Right cardiac atrium (tissue), 5 donors: ENCODE results near the gene TTLL6. TPM values are rescaled to one million over a fixed set of nuclear protein-coding genes. Genes with fewer than 3 reads are reported as not detected.

Source experiments
- ATAC-seq, 2 donors: fragments of 200-7000 bp; cut with Tn5 transposase; one replicate each; pipeline versions ENCODE4 v1.8.0 to v1.9.1; 2020; ENCODE audit warnings: moderate library complexity in 2 of 2, mild to moderate bottlenecking in 1 of 2
- DNase-seq, 3 donors: peaks; one replicate each; pipeline ENCODE4 v3.0.0-alpha.2; 2020
- H3K27ac ChIP-seq: one replicate; pipeline ENCODE4 v1.5.1; 2013; ENCODE audit warnings: mild to moderate bottlenecking, low read length, control low read depth, moderate library complexity
- H3K27me3 ChIP-seq: one replicate; pipeline ENCODE4 v1.6.1; 2013; ENCODE audit not compliant: control insufficient read depth, insufficient read depth
- H3K4me1 ChIP-seq: one replicate; pipeline ENCODE4 v1.6.1; 2013; ENCODE audit warnings: low read length; ENCODE audit not compliant: control insufficient read depth, insufficient read depth
- H3K4me3 ChIP-seq: one replicate; pipeline ENCODE4 v1.5.1; 2013; ENCODE audit warnings: low read length, control low read depth
- H3K9me3 ChIP-seq: one replicate; pipeline ENCODE4 v1.6.1; 2013; ENCODE audit warnings: low read length; ENCODE audit not compliant: control insufficient read depth
- WGBS: extraction: QIAGEN DNeasy Blood & Tissue Kit; methylation state at CpG from one replicate; pipeline ENCODE4 v1.1.7; 2013; 5-methylcytosine and 5-hydroxymethylcytosine counted together
- intact Hi-C, 4 donors: fragments of 100-400 bp; cut with DNase I; formaldehyde crosslinking; loops; one replicate each; pipeline versions ENCODE4 v1.11.0 to v1.14.0; 2022 to 2023
- polyA plus RNA-seq: library from polyadenylated mRNA; stranded (reverse); fragments of 200-250 nt; gene quantifications from one replicate; pipeline ENCODE4 v1.2.3, GENCODE V29; 2013
- total RNA-seq, 4 donors: library from RNA; stranded (reverse); fragmentation: NEBNext Ultra II Directional; extraction: Animal tissue kit (Norgen Biotek cat#: 25700); gene quantifications; one replicate each; pipeline ENCODE4 v1.2.1, GENCODE V29; 2021
- donor health status: healthy with polysubstance abuse.
- donor health status: DM: no; HTN: yes; CAD: no.
- donor health status: DM: no; HTN: no; CAD: no.
- donor health status: DM: no; HTN: yes; CAD: no; lungs with severe emphysema.
- donor health status: DM: yes; HTN: yes; CAD: no.

The TTLL6 gene
- total and polyA plus RNA-seq, 5 donors = 0.06 to 0.27 (median 0.23) TPM; not detected in 2

GRCh38 chr17:48791128-48792032 is 25.6 kb downstream of the TTLL6 start:
- 42% methylated on average over 14 of the region's 14 CpGs for WGBS
- intact Hi-C loops = loop anchor here (2.0 to 10.0 kb wide), 5 partner anchors 64 to 117 kb away; partner anchors contain the start of gene HOXB13 (in 2 of the 4)
- Histone ChIP-seq H3K4me1 (no peaks in the 10 kb centered on the region), H3K27ac (no peak overlapping the region), H3K27me3 (no peaks in the 10 kb centered on the region), H3K4me3 (no peak overlapping the region), H3K9me3 (no peaks in the 10 kb centered on the region)
- ATAC-seq = peak; percentile 86 to 87
- DNase-seq = peak; percentile 77 to 82 (median 78)

GRCh38 chr17:48790607-48791127 is 26.4 kb downstream of the TTLL6 start:
- WGBS = 32% methylated on average over 9 of the region's 9 CpGs
- Histone ChIP-seq H3K27me3 (no peaks in the 10 kb centered on the region), H3K4me3 (no peak overlapping the region), H3K27ac (no peak overlapping the region), H3K9me3 (no peaks in the 10 kb centered on the region), H3K4me1 (no peaks in the 10 kb centered on the region)
- ATAC-seq = no peak
- intact Hi-C loops = loop anchor here (2.0 to 10.0 kb wide), 5 partner anchors 63 to 116 kb away; partner anchors contain the start of gene HOXB13 (in 2 of the 4)
- DNase-seq = no peak

GRCh38 chr17:48787828-48788227 is 29.2 kb downstream of the TTLL6 start:
- H3K27ac ChIP-seq = no peak overlapping the region
- ATAC-seq = peak; percentile 19 to 41
- no peaks in the 10 kb centered on the region for H3K4me1 ChIP-seq
- peak in 1 of 3 donors; percentile 49 for DNase-seq
- intact Hi-C loops = no loop called here
- H3K9me3 ChIP-seq = no peaks in the 10 kb centered on the region
- H3K27me3 ChIP-seq = no peaks in the 10 kb centered on the region
- H3K4me3 ChIP-seq = no peak overlapping the region
- 55% methylated on average over 7 of the region's 7 CpGs for WGBS

GRCh38 chr17:48779421-48779820 is 37.6 kb downstream of the TTLL6 start:
- Histone ChIP-seq H3K4me3 (no peak overlapping the region), H3K9me3 (no peaks in the 10 kb centered on the region), H3K4me1 (no peaks in the 10 kb centered on the region), H3K27me3 (no peaks in the 10 kb centered on the region), H3K27ac (no peak overlapping the region)
- ATAC-seq (no peak), DNase-seq (no peak)
- intact Hi-C loops = no loop called here

GRCh38 chr17:48776602-48777001 is 40.4 kb downstream of the TTLL6 start:
- intact Hi-C loops = no loop called here
- no peak overlapping the region for H3K4me3 ChIP-seq
- DNase-seq (no peak), ATAC-seq (no peak)
- no peaks in the 10 kb centered on the region for H3K4me1 ChIP-seq
- no peaks in the 10 kb centered on the region for H3K27me3 ChIP-seq
- H3K27ac ChIP-seq = no peak overlapping the region
- H3K9me3 ChIP-seq = no peaks in the 10 kb centered on the region

- Histone ChIP-seq H3K27ac (no peak overlapping the region), H3K27me3 (no peaks in the 10 kb centered on the region), H3K4me3 (no peak overlapping the region), H3K4me1 (no peaks in the 10 kb centered on the region), H3K9me3 (no peaks in the 10 kb centered on the region)
- intact Hi-C loops = no loop called here
- no peak for DNase-seq
- 87% methylated on average over 3 of the region's 3 CpGs for WGBS
- ATAC-seq = no peak
Observed at GRCh38 chr17:48773245-48773644, 43.8 kb downstream of the TTLL6 start.

- Histone ChIP-seq H3K4me3 (no peak overlapping the region), H3K9me3 (no peaks in the 10 kb centered on the region), H3K27me3 (no peaks in the 10 kb centered on the region), H3K4me1 (no peaks in the 10 kb centered on the region), H3K27ac (no peak overlapping the region)
- WGBS = 39% methylated on average over 3 of the region's 3 CpGs
- intact Hi-C loops = no loop called here
- DNase-seq = no peak
- no peak for ATAC-seq
Observed at GRCh38 chr17:48770954-48771353, 46.1 kb downstream of the TTLL6 start.

- ATAC-seq (no peak), DNase-seq (no peak)
- Histone ChIP-seq H3K9me3 (no peaks in the 10 kb centered on the region), H3K27ac (no peak overlapping the region), H3K27me3 (no peaks in the 10 kb centered on the region), H3K4me1 (no peaks in the 10 kb centered on the region), H3K4me3 (no peak overlapping the region)
- intact Hi-C loops = no loop called here
- WGBS = 72% methylated on average over 5 of the region's 5 CpGs
Observed at GRCh38 chr17:48769009-48769675, 47.9 kb downstream of the TTLL6 start.

- ATAC-seq = no peak
- Histone ChIP-seq H3K27ac (no peak overlapping the region), H3K9me3 (no peaks in the 10 kb centered on the region), H3K4me1 (no peaks in the 10 kb centered on the region), H3K4me3 (no peak overlapping the region), H3K27me3 (no peaks in the 10 kb centered on the region)
- WGBS = 79% methylated on average over 4 of the region's 4 CpGs
- intact Hi-C loops = no loop called here
- no peak for DNase-seq
Observed at GRCh38 chr17:48767263-48767774, 49.7 kb downstream of the TTLL6 start.

- Histone ChIP-seq H3K9me3 (no peaks in the 10 kb centered on the region), H3K27me3 (no peaks in the 10 kb centered on the region), H3K4me3 (no peak overlapping the region), H3K27ac (no peak overlapping the region), H3K4me1 (no peaks in the 10 kb centered on the region)
- DNase-seq (no peak), ATAC-seq (no peak)
- intact Hi-C loops = no loop called here
- WGBS = 76% methylated on average over 6 of the region's 6 CpGs
Observed at GRCh38 chr17:48761114-48761513, 55.9 kb downstream of the TTLL6 start.

- H3K9me3 ChIP-seq = no peaks in the 10 kb centered on the region
- H3K27me3 ChIP-seq = no peaks in the 10 kb centered on the region
- intact Hi-C loops = no loop called here
- H3K4me3 ChIP-seq = no peak overlapping the region
- DNase-seq = no peak
- peak; percentile 71 to 79 for ATAC-seq
- H3K4me1 ChIP-seq = no peaks in the 10 kb centered on the region
- H3K27ac ChIP-seq = no peak overlapping the region
- WGBS = 16% methylated on average over 4 of the region's 4 CpGs
Observed at GRCh38 chr17:48760411-48760810, 56.6 kb downstream of the TTLL6 start.
